Testis (tissue), 3 donors: ENCODE data around the gene RBKS. TPM values are rescaled to one million over a fixed set of nuclear protein-coding genes. Genes with fewer than 3 reads are reported as not detected.

Experiments
- DNase-seq: peaks from one replicate; pipeline ENCODE4 v3.0.0-alpha.2; 2019
- H3K27ac ChIP-seq, 2 donors: fragments of 200-600 bp; sonication (generic); one replicate each; pipeline ENCODE4 v1.5.1; 2019
- H3K27me3 ChIP-seq: fragments of 200-600 bp; sonication (generic); one replicate; pipeline ENCODE4 v1.5.1; 2019
- H3K36me3 ChIP-seq: fragments of 200-600 bp; sonication (generic); one replicate; pipeline ENCODE4 v1.5.1; 2017; ENCODE audit warnings: low read depth; ENCODE audit errors: missing control alignments
- H3K4me1 ChIP-seq: fragments of 200-600 bp; sonication (generic); one replicate; pipeline ENCODE4 v1.5.1; 2019
- H3K4me3 ChIP-seq, 2 donors: fragments of 200-600 bp; sonication (generic); one replicate each; pipeline ENCODE4 v1.5.1; 2017 to 2019
- H3K9me3 ChIP-seq: fragments of 200-600 bp; sonication (generic); one replicate; pipeline ENCODE4 v1.5.1; 2017
- POLR2A ChIP-seq: fragments of 450-650 bp; IDR thresholded peaks from one replicate; pipeline ENCODE4 v1.6.1; 2017; ENCODE audit warnings: antibody characterized with exemption, mild to moderate bottlenecking, moderate library complexity
- WGBS, 2 donors: methylation state at CpG; one replicate each; pipeline ENCODE4 v1.1.5; 2018; 5-methylcytosine and 5-hydroxymethylcytosine counted together
- intact Hi-C: fragments of 100-400 bp; cut with DNase I; formaldehyde crosslinking; loops from one replicate; pipeline ENCODE4 v1.15.1; 2023; ENCODE audit warnings: low total_unique reads
- polyA plus RNA-seq: library from polyadenylated mRNA; stranded (reverse); fragments of 350-450 nt; fragmentation: Illumina TruSeq; extraction: RNeasy Lipid Tissue Mini Kit (QIAGEN cat#74804); gene quantifications from one replicate; pipeline ENCODE4 v1.2.3, GENCODE V29; 2014; ENCODE audit warnings: low read depth, low replicate concordance; ENCODE audit not compliant: insufficient read depth
- total RNA-seq, 2 donors: library from RNA; depleted of rRNA; stranded (reverse); fragments of >200 nt; gene quantifications; one replicate each; pipeline ENCODE4 v1.2.3, GENCODE V29; 2016
- TF ChIP-seq, protein P1 (sequence below), 3 experiments: fragments of 450-650 bp in 2 of 3; fragments of 200-600 bp in 1 of 3; sonication (generic) in 1 of 3; IDR thresholded peaks; one replicate each; pipeline ENCODE4 v1.5.1; 2016 to 2019; ENCODE audit warnings: antibody characterized with exemption in 3 of 3, mild to moderate bottlenecking in 2 of 3, moderate library complexity in 1 of 3

RBKS gene
- total and polyA plus RNA-seq, 3 donors from 2014 or later = 6.1 to 18.4 (median 6.3) TPM

GRCh38 chr2:27802547-27802946 is 87.6 kb downstream of the RBKS start:
- TF ChIP-seq POLR2A = no peak
- TF ChIP-seq, protein P1, sequence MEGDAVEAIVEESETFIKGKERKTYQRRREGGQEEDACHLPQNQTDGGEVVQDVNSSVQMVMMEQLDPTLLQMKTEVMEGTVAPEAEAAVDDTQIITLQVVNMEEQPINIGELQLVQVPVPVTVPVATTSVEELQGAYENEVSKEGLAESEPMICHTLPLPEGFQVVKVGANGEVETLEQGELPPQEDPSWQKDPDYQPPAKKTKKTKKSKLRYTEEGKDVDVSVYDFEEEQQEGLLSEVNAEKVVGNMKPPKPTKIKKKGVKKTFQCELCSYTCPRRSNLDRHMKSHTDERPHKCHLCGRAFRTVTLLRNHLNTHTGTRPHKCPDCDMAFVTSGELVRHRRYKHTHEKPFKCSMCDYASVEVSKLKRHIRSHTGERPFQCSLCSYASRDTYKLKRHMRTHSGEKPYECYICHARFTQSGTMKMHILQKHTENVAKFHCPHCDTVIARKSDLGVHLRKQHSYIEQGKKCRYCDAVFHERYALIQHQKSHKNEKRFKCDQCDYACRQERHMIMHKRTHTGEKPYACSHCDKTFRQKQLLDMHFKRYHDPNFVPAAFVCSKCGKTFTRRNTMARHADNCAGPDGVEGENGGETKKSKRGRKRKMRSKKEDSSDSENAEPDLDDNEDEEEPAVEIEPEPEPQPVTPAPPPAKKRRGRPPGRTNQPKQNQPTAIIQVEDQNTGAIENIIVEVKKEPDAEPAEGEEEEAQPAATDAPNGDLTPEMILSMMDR (IDR thresholded peaks at IDR 0.05) = no peak
- no peaks in the 10 kb centered on the region for H3K36me3 ChIP-seq
- no peaks in the 10 kb centered on the region for H3K9me3 ChIP-seq
- H3K4me1 ChIP-seq = no peaks in the 10 kb centered on the region
- no peak for DNase-seq
- H3K27ac ChIP-seq = no peak overlapping the region
- H3K27me3 ChIP-seq = no peaks in the 10 kb centered on the region
- no peak overlapping the region for H3K4me3 ChIP-seq
- intact Hi-C loops = no loop called here
- WGBS, 2 donors = 93 to 97% methylated on average over 6 of the region's 6 CpGs

- H3K27me3 ChIP-seq = no peaks in the 10 kb centered on the region
- TF ChIP-seq POLR2A = no peak
- TF ChIP-seq, protein P1 (IDR thresholded peaks at IDR 0.05) = no peak
- H3K4me3 ChIP-seq = no peak overlapping the region
- no peaks in the 10 kb centered on the region for H3K9me3 ChIP-seq
- no peak overlapping the region for H3K27ac ChIP-seq
- no peaks in the 10 kb centered on the region for H3K36me3 ChIP-seq
- no peaks in the 10 kb centered on the region for H3K4me1 ChIP-seq
- DNase-seq = no peak
- 79 to 80% methylated on average over 5 to 6 of the region's 6 CpGs for WGBS, 2 donors
- intact Hi-C loops = no loop called here
Measured at GRCh38 chr2:27800856-27801255, 89.3 kb downstream of the RBKS start.

- H3K36me3 ChIP-seq = no peaks in the 10 kb centered on the region
- H3K27ac ChIP-seq = no peak overlapping the region
- no peaks in the 10 kb centered on the region for H3K9me3 ChIP-seq
- no peaks in the 10 kb centered on the region for H3K4me1 ChIP-seq
- no peak for TF ChIP-seq POLR2A
- TF ChIP-seq, protein P1 (IDR thresholded peaks at IDR 0.05) = no peak
- no peaks in the 10 kb centered on the region for H3K27me3 ChIP-seq
- intact Hi-C loops = no loop called here
- no peak for DNase-seq
- H3K4me3 ChIP-seq = no peak overlapping the region
- WGBS, 2 donors = 91 to 94% methylated on average over 4 of the region's 4 CpGs
Measured at GRCh38 chr2:27799646-27800010, 90.6 kb downstream of the RBKS start.

GRCh38 chr2:27798948-27799645 is 91.1 kb downstream of the RBKS start:
- no peak for DNase-seq
- intact Hi-C loops = no loop called here
- WGBS, 2 donors = 70 to 81% methylated on average over 11 of the region's 11 CpGs
- H3K4me1 ChIP-seq = no peaks in the 10 kb centered on the region
- no peak for TF ChIP-seq POLR2A
- TF ChIP-seq, protein P1 (IDR thresholded peaks at IDR 0.05) = no peak
- no peak overlapping the region for H3K4me3 ChIP-seq
- H3K36me3 ChIP-seq = no peaks in the 10 kb centered on the region
- no peaks in the 10 kb centered on the region for H3K27me3 ChIP-seq
- H3K27ac ChIP-seq = no peak overlapping the region
- H3K9me3 ChIP-seq = no peaks in the 10 kb centered on the region

GRCh38 chr2:27798486-27798885 is 91.7 kb downstream of the RBKS start:
- no peaks in the 10 kb centered on the region for H3K27me3 ChIP-seq
- intact Hi-C loops = no loop called here
- H3K27ac ChIP-seq = no peak overlapping the region
- no peaks in the 10 kb centered on the region for H3K9me3 ChIP-seq
- H3K36me3 ChIP-seq = no peaks in the 10 kb centered on the region
- WGBS, 2 donors = 87 to 93% methylated on average over 7 of the region's 7 CpGs
- no peak for DNase-seq
- no peaks in the 10 kb centered on the region for H3K4me1 ChIP-seq
- no peak overlapping the region for H3K4me3 ChIP-seq
- TF ChIP-seq, protein P1 (IDR thresholded peaks at IDR 0.05) = no peak
- TF ChIP-seq POLR2A = no peak
